ENCODE measurements around the gene GRIA1. TPM values are rescaled to one million over a fixed set of nuclear protein-coding genes. Genes with fewer than 3 reads are reported as not detected.

Gene GRIA1
- total and polyA plus RNA-seq, 8 donors, result 2.9 to 20.2 (median 11.2) TPM

DNA sequence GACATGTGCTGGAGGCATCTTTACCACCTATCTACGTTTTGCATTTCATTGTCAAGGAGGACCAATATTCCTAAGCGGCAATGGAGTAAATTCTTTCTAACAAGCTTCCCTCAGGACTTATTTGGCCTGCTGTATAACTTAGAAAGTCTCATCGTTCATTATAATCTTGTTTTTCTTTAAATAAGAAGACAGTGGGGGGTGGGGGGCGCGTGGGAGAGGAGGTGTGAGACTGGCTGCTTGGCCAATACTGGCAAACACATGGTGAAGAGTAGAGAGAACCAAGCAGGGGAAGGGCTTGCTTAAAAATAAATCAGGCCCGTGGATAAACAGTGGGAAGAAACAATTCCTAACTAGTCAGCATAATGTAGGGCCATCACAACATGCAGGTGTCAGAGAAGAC, 217.2 kb downstream of the GRIA1 start:
- H3K27ac ChIP-seq, result no peak overlapping the region
- intact Hi-C loops (cut with DNase I), result no loop called here
- no peak for ATAC-seq
- H3K27me3 ChIP-seq, result no peaks in the 10 kb centered on the region
- TF ChIP-seq, protein P1, sequence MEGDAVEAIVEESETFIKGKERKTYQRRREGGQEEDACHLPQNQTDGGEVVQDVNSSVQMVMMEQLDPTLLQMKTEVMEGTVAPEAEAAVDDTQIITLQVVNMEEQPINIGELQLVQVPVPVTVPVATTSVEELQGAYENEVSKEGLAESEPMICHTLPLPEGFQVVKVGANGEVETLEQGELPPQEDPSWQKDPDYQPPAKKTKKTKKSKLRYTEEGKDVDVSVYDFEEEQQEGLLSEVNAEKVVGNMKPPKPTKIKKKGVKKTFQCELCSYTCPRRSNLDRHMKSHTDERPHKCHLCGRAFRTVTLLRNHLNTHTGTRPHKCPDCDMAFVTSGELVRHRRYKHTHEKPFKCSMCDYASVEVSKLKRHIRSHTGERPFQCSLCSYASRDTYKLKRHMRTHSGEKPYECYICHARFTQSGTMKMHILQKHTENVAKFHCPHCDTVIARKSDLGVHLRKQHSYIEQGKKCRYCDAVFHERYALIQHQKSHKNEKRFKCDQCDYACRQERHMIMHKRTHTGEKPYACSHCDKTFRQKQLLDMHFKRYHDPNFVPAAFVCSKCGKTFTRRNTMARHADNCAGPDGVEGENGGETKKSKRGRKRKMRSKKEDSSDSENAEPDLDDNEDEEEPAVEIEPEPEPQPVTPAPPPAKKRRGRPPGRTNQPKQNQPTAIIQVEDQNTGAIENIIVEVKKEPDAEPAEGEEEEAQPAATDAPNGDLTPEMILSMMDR (IDR thresholded peaks at IDR 0.05), result no peak
- no peaks in the 10 kb centered on the region for H3K4me1 ChIP-seq
- no peaks in the 10 kb centered on the region for H3K36me3 ChIP-seq
- DNase-seq, result no peak
- no peak overlapping the region for H3K4me3 ChIP-seq
- no peaks in the 10 kb centered on the region for H3K9me3 ChIP-seq

- ATAC-seq, result no peak
- H3K4me1 ChIP-seq, result no peaks in the 10 kb centered on the region
- no peaks in the 10 kb centered on the region for H3K27me3 ChIP-seq
- DNase-seq, result no peak
- no peak overlapping the region for H3K27ac ChIP-seq
- TF ChIP-seq, protein P1 (IDR thresholded peaks at IDR 0.05), result peak in 1 of 2 donors; percentile 23
- no peaks in the 10 kb centered on the region for H3K9me3 ChIP-seq
- H3K4me3 ChIP-seq, result no peak overlapping the region
- intact Hi-C loops (cut with DNase I), result no loop called here
- H3K36me3 ChIP-seq, result no peaks in the 10 kb centered on the region
Observed at GRCh38 chr5:153711755-153712154, 221.3 kb downstream of the GRIA1 start.

- Histone ChIP-seq H3K4me1 (no peaks in the 10 kb centered on the region), H3K27ac (no peak overlapping the region), H3K36me3 (no peaks in the 10 kb centered on the region), H3K9me3 (no peaks in the 10 kb centered on the region), H3K4me3 (no peak overlapping the region), H3K27me3 (no peaks in the 10 kb centered on the region)
- ATAC-seq (no peak), DNase-seq (no peak)
- TF ChIP-seq, protein P1 (IDR thresholded peaks at IDR 0.05), result no peak
- intact Hi-C loops (cut with DNase I), result no loop called here
Observed at GRCh38 chr5:153712946-153713345, 222.5 kb downstream of the GRIA1 start.

DNA sequence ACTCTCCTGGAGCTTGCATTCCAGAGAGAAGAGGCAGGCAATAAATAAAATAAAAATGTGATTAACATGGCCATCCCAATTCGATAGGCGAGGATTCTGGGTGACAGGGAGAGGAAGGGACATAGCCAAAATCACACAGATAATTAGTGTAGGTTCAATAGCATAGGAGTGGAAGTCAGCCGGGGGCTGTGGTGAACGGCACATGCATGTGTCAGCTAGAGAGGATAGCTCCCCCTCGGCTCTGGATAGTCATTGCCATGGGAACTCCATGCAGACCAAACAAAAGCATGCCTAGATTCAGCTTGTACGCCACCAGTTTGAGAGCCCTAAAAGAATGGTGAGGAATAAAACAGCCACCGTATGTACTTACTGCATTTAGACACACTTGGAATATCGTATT, 223.5 kb downstream of the GRIA1 start:
- Histone ChIP-seq H3K4me3 (no peak overlapping the region), H3K27ac (no peak overlapping the region), H3K27me3 (no peaks in the 10 kb centered on the region), H3K9me3 (no peaks in the 10 kb centered on the region), H3K36me3 (no peaks in the 10 kb centered on the region), H3K4me1 (no peaks in the 10 kb centered on the region)
- TF ChIP-seq, protein P1 (IDR thresholded peaks at IDR 0.05), result no peak
- ATAC-seq, result no peak
- intact Hi-C loops (cut with DNase I), result no loop called here
- no peak for DNase-seq

GRCh38 chr5:153714798-153715197, 224.3 kb downstream of the GRIA1 start:
- intact Hi-C loops (cut with DNase I), result no loop called here
- no peaks in the 10 kb centered on the region for H3K36me3 ChIP-seq
- no peak overlapping the region for H3K4me3 ChIP-seq
- no peaks in the 10 kb centered on the region for H3K27me3 ChIP-seq
- TF ChIP-seq, protein P1 (IDR thresholded peaks at IDR 0.05), result no peak
- no peaks in the 10 kb centered on the region for H3K4me1 ChIP-seq
- no peaks in the 10 kb centered on the region for H3K9me3 ChIP-seq
- no peak for DNase-seq
- ATAC-seq, result no peak
- H3K27ac ChIP-seq, result no peak overlapping the region
